HG03442 (cell line): Measurements from ENCODE around the gene ORC1.
"Not testable (repeated sequence)": the region's sequence is repeated elsewhere in the genome, so short reads cannot be mapped to it uniquely, and the experiment has no call there.

Experiments
- ATAC-seq: cut with Tn5 transposase; IDR thresholded peaks from one replicate; pipeline ENCODE4 v1.9.1; 2021; ENCODE audit warnings: mild to moderate bottlenecking, moderate library complexity; ENCODE audit not compliant: unreplicated experiment

The ORC1 gene

GRCh38 chr1:52393174-52393573, 11.0 kb downstream of the ORC1 start:
- ATAC-seq = no peak

- no peak for ATAC-seq
These were observed 17.8 kb downstream of the ORC1 start for GRCh38 chr1:52386458-52386857.

- ATAC-seq = no peak
These were observed 18.8 kb downstream of the ORC1 start for GRCh38 chr1:52385376-52385775.

- ATAC-seq = not testable (repeated sequence)
These were observed 34.4 kb downstream of the ORC1 start for GRCh38 chr1:52369851-52370250.

- no peak for ATAC-seq
These were observed 35.6 kb downstream of the ORC1 start for GRCh38 chr1:52368383-52369172.

GRCh38 chr1:52367272-52367671, 37.0 kb downstream of the ORC1 start:
- ATAC-seq = no peak

- ATAC-seq = no peak
These were observed 37.8 kb downstream of the ORC1 start for GRCh38 chr1:52366517-52366827.

GRCh38 chr1:52365746-52366516, 38.3 kb downstream of the ORC1 start, which contains the start of gene CC2D1B:
Gene CC2D1B, minus strand, starts transcription at chr1:52366205. Its CDS starts 1,585 bp downstream, at chr1:52364620.
- ATAC-seq = peak; percentile 91

- no peak for ATAC-seq
These were observed 39.0 kb downstream of the ORC1 start for GRCh38 chr1:52365071-52365745.

GRCh38 chr1:52364235-52364839, 39.9 kb downstream of the ORC1 start:
- no peak for ATAC-seq

- no peak for ATAC-seq
These were observed 43.6 kb downstream of the ORC1 start for GRCh38 chr1:52360595-52360968.

GRCh38 chr1:52359676-52360594, 44.3 kb downstream of the ORC1 start:
- ATAC-seq = no peak

- ATAC-seq = no peak
These were observed 45.2 kb downstream of the ORC1 start for GRCh38 chr1:52358851-52359497.

- ATAC-seq = no peak
These were observed 46.8 kb downstream of the ORC1 start for GRCh38 chr1:52357397-52357796.

GRCh38 chr1:52356818-52357355, 47.3 kb downstream of the ORC1 start:
- no peak for ATAC-seq

- no peak for ATAC-seq
These were observed 48.2 kb downstream of the ORC1 start for GRCh38 chr1:52355847-52356505.

GRCh38 chr1:52355436-52355835, 48.8 kb downstream of the ORC1 start:
- ATAC-seq = no peak

GRCh38 chr1:52352690-52353089, 51.5 kb downstream of the ORC1 start:
- ATAC-seq = no peak

- no peak for ATAC-seq
These were observed 55.4 kb downstream of the ORC1 start for GRCh38 chr1:52348704-52349300.
